Activated CD8-positive, alpha-beta memory T cell treated with anti-CD3 and anti-CD28 coated beads, Interleukin-2, amount 10 ng/mL, durations not matched to agents 7 days and 5 days (primary cell): ENCODE data around the gene FBN2. TPM values are rescaled to one million over a fixed set of nuclear protein-coding genes. Genes with fewer than 3 reads are reported as not detected.

Experiments
- ATAC-seq: fragments of 150-1000 bp; cut with Tn5 transposase; one replicate; pipeline ENCODE4 v1.10.0; 2021; ENCODE audit warnings: moderate library complexity
- CTCF ChIA-PET: fragments of 350-600 bp; sonication (Branson Sonifier 250); formaldehyde crosslinking; loops from one replicate; lab custom pipeline; 2021; ENCODE audit warnings: antibody characterized with exemption; lab: Charles Lee
- DNase-seq: peaks from one replicate; pipeline ENCODE4 v3.0.0-alpha.2; 2020
- H3K27ac Mint-ChIP-seq: one replicate; pipeline ENCODE4 v1.8.0; 2021; ENCODE audit warnings: mild to moderate bottlenecking, mixed read lengths
- H3K27me3 Mint-ChIP-seq: one replicate; pipeline ENCODE4 v1.8.0; 2021; ENCODE audit warnings: mixed read lengths
- H3K36me3 Mint-ChIP-seq: one replicate; pipeline ENCODE4 v1.8.0; 2021; ENCODE audit warnings: mild to moderate bottlenecking, mixed read lengths
- H3K4me1 Mint-ChIP-seq: one replicate; pipeline ENCODE4 v1.8.0; 2021; ENCODE audit warnings: mixed read lengths
- H3K4me3 Mint-ChIP-seq: one replicate; pipeline ENCODE4 v1.8.0; 2021; ENCODE audit warnings: mild to moderate bottlenecking, moderate library complexity, mixed read lengths
- H3K9me3 Mint-ChIP-seq: one replicate; pipeline ENCODE4 v1.8.0; 2022; ENCODE audit warnings: low read depth, mixed read lengths
- total RNA-seq, 2 experiments: library from RNA; stranded (reverse); gene quantifications; one replicate each; pipeline ENCODE4 v1.2.3, GENCODE V29; 2021

The FBN2 gene
- total RNA-seq, 2 experiments from 2014 or later, result not detected

GRCh38 chr5:128317481-128317880, 220.6 kb downstream of the FBN2 start:
- Mint-ChIP-seq H3K4me3 (no peak overlapping the region), H3K4me1 (no peaks in the 10 kb centered on the region), H3K36me3 (no peaks in the 10 kb centered on the region), H3K27ac (no peak overlapping the region), H3K27me3 (no peaks in the 10 kb centered on the region), H3K9me3 (no peaks in the 10 kb centered on the region)
- CTCF ChIA-PET, result no interaction called here
- ATAC-seq (no peak), DNase-seq (no peak)

GRCh38 chr5:128315671-128316070, 222.4 kb downstream of the FBN2 start:
- H3K27ac Mint-ChIP-seq, result no peak overlapping the region
- H3K36me3 Mint-ChIP-seq, result no peaks in the 10 kb centered on the region
- DNase-seq, result no peak
- no peak for ATAC-seq
- H3K4me1 Mint-ChIP-seq, result no peaks in the 10 kb centered on the region
- H3K4me3 Mint-ChIP-seq, result no peak overlapping the region
- H3K9me3 Mint-ChIP-seq, result no peaks in the 10 kb centered on the region
- CTCF ChIA-PET, result no interaction called here
- H3K27me3 Mint-ChIP-seq, result no peaks in the 10 kb centered on the region

DNA sequence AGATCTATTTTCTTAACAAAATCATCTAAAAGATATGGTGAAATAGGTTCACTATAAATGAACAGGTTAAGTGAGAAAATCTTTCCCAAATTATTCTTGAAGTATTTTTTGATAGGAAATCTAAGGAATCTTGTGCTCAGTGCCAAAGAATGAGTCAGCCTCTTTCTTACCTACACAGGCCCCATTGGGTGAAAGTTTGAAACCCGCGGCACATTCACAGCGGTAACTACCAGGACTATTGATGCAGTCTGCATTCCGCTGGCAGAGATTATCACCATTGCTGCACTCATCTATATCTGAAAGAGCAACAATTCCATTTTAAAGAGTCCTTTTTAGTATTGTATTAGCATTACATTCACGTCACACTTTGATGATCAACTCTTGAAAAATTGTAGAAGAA, 232.7 kb downstream of the FBN2 start:
- DNase-seq (no peak), ATAC-seq (no peak)
- Mint-ChIP-seq H3K4me1 (no peaks in the 10 kb centered on the region), H3K36me3 (no peaks in the 10 kb centered on the region), H3K27me3 (no peaks in the 10 kb centered on the region), H3K27ac (no peak overlapping the region), H3K9me3 (no peaks in the 10 kb centered on the region), H3K4me3 (no peak overlapping the region)
- CTCF ChIA-PET, result no interaction called here

DNA sequence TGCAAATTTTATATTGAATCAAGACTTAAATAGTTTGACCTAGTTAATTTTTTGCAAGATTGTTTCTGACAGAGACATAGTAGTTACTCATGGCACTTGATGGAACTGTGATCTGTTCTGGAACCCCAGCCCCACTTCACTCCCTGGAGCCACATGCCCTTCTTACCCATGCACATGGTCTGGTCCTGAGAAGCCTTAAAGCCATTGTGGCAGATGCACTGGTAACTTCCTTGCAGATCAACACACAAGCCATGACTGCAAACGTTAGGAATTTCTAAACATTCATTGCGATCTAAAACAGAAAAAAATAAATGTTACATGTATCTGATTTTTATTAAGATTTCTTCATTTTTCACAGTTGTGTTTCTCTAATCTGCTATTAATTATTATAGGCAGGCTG, 233.3 kb downstream of the FBN2 start:
- Mint-ChIP-seq H3K27ac (no peak overlapping the region), H3K27me3 (no peaks in the 10 kb centered on the region), H3K4me1 (no peaks in the 10 kb centered on the region), H3K36me3 (no peaks in the 10 kb centered on the region), H3K4me3 (no peak overlapping the region), H3K9me3 (no peaks in the 10 kb centered on the region)
- ATAC-seq, result no peak
- CTCF ChIA-PET, result no interaction called here
- DNase-seq, result no peak

DNA sequence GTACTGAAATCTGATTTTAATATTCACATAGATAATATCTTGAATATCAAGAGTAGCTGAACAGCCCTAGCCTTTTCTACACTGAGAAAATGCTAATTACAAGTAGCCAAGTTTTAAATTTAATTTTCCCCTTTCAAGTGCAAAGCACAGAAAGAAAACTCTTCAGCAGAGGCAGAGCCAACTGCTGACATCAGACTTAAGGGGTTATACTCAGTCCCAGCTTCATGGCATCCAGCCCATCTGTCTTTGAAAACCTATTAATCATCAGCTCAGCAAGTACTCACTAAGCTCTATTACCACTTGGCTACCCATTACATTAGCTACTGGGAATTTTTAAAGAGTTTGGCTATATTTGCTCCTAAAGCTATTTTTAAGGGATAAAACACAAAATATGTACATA, 234.0 kb downstream of the FBN2 start:
- DNase-seq, result no peak
- Mint-ChIP-seq H3K4me1 (no peaks in the 10 kb centered on the region), H3K27ac (no peak overlapping the region), H3K4me3 (no peak overlapping the region), H3K36me3 (no peaks in the 10 kb centered on the region), H3K9me3 (no peaks in the 10 kb centered on the region), H3K27me3 (no peaks in the 10 kb centered on the region)
- CTCF ChIA-PET, result no interaction called here
- ATAC-seq, result no peak

DNA sequence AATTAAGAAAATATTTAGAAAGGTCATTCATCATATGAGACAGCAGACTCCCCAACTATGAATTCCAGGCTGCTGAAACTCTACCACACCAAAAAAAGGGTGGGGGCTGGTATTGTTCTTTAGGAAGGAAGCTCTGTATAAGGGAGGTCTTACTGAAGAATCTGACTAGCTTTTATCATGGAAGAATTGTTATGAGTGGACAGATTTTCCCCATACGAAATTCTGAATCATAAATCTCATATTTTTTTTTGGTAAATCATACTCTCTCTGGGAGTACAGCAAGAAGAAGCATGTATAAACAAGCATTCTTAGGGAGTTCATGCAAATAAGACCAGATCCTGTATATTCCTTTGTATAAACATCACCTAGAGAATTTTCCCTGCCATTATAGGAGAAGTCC, 234.5 kb downstream of the FBN2 start:
- H3K4me3 Mint-ChIP-seq, result no peak overlapping the region
- no peaks in the 10 kb centered on the region for H3K9me3 Mint-ChIP-seq
- ATAC-seq (no peak), DNase-seq (no peak)
- CTCF ChIA-PET, result no interaction called here
- no peaks in the 10 kb centered on the region for H3K27me3 Mint-ChIP-seq
- H3K27ac Mint-ChIP-seq, result no peak overlapping the region
- no peaks in the 10 kb centered on the region for H3K4me1 Mint-ChIP-seq
- no peaks in the 10 kb centered on the region for H3K36me3 Mint-ChIP-seq

DNA sequence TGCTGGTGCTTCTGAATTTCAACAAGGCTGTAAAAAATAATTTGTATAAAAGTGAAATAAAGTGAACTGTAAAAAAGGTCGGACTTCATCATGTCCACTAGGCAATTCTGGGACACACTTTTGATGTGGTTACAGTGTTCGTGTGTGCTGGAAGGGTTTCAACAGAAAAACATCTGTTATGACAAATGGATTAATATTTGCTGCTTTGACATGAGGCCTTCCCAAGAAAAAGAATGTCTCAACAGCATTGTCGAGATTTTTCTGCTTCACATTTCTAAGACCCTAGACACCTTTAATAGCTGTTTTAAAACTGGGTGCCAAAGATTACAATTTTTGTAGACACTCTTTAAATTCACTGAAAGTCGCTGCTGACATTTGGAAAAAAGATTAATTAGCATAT, 237.9 kb downstream of the FBN2 start:
- DNase-seq, result no peak
- H3K9me3 Mint-ChIP-seq, result no peaks in the 10 kb centered on the region
- H3K36me3 Mint-ChIP-seq, result no peaks in the 10 kb centered on the region
- H3K4me3 Mint-ChIP-seq, result no peak overlapping the region
- CTCF ChIA-PET, result no interaction called here
- no peak overlapping the region for H3K27ac Mint-ChIP-seq
- no peaks in the 10 kb centered on the region for H3K4me1 Mint-ChIP-seq
- no peak for ATAC-seq
- H3K27me3 Mint-ChIP-seq, result no peaks in the 10 kb centered on the region

DNA sequence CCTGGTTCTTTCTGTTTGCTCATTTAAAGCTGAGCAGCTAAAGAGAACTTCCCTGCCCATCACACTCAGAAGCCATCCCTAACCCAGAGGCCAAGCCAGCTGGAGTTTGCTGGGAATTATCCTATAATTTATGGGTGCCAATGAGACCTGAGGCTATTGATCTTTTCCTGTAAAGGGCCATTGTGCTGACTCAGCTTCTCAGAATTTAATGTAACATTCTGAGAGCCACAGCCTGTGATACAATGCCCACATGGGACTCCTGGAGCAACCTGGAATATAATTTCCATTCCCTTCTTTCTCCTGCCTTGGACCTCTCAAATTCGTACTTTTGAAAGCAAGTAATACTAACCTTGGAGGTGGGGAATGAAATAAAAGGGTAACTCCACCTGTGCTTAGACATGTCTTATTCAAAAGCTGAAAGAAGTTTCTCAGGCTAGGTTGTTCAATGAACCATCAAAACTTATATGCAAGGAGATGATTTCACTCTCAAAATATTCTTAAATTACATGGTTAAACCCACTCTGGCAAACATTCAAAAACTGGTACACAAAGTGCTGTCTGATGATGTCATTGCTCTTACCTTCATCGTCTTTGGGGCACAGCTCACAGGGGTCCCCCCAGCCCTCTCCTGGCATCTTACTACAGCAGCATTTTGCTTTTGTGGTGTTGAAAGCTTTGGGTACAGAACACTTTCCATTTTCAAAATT, 247.7 kb downstream of the FBN2 start:
- no peak overlapping the region for H3K4me3 Mint-ChIP-seq
- H3K36me3 Mint-ChIP-seq, result no peaks in the 10 kb centered on the region
- no peaks in the 10 kb centered on the region for H3K27me3 Mint-ChIP-seq
- no peaks in the 10 kb centered on the region for H3K4me1 Mint-ChIP-seq
- DNase-seq, result no peak
- no peaks in the 10 kb centered on the region for H3K9me3 Mint-ChIP-seq
- CTCF ChIA-PET, result no interaction called here
- no peak for ATAC-seq
- no peak overlapping the region for H3K27ac Mint-ChIP-seq

DNA sequence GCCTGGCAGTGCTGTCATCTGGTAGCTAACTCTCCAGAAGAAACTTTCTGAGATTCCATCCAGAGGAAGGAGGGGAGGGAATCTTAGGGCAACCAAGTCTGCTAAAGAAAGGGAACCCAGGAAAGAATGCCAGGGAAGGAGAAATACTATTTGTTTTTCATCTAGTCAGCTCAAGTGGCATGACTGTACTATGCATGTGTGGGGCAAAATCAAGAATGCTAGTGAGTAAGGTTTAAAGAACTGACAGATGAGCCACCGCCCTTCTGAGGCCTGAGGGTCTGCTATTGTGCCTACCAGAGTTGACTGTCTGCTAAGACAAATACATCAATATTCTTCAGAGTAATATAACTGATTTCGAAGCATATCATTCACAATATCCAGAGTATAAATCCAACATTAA, 250.3 kb downstream of the FBN2 start:
- Mint-ChIP-seq H3K4me3 (no peak overlapping the region), H3K27me3 (no peaks in the 10 kb centered on the region), H3K36me3 (no peaks in the 10 kb centered on the region), H3K27ac (no peak overlapping the region), H3K4me1 (no peaks in the 10 kb centered on the region), H3K9me3 (no peaks in the 10 kb centered on the region)
- ATAC-seq (no peak), DNase-seq (no peak)
- CTCF ChIA-PET, result no interaction called here

GRCh38 chr5:128284236-128284635, 253.8 kb downstream of the FBN2 start:
- Mint-ChIP-seq H3K4me1 (no peaks in the 10 kb centered on the region), H3K9me3 (no peaks in the 10 kb centered on the region), H3K36me3 (no peaks in the 10 kb centered on the region), H3K27me3 (no peaks in the 10 kb centered on the region), H3K4me3 (no peak overlapping the region), H3K27ac (no peak overlapping the region)
- no peak for DNase-seq
- no peak for ATAC-seq
- CTCF ChIA-PET, result no interaction called here

DNA sequence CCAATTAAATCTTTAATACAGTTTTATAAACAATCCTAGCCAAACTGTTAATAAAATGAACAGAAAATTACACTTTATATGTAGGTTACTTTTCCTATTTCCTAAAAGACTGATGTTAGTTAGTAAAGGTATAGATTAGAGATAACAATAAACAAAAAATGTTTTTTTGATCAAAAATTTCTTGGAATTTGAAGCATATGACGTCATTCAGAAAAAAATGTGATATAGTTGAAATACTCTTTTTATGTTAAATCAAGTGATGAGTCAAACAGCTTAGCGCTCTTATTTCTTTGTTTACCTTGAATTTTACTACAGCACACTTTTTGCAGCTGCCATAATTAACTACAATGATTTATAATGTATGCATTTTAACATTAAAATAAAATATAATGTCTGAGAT, 258.7 kb downstream of the FBN2 start:
- ATAC-seq (no peak), DNase-seq (no peak)
- Mint-ChIP-seq H3K27me3 (no peaks in the 10 kb centered on the region), H3K36me3 (no peaks in the 10 kb centered on the region), H3K9me3 (no peaks in the 10 kb centered on the region), H3K4me3 (no peak overlapping the region), H3K27ac (no peak overlapping the region), H3K4me1 (no peaks in the 10 kb centered on the region)
- CTCF ChIA-PET, result no interaction called here

DNA sequence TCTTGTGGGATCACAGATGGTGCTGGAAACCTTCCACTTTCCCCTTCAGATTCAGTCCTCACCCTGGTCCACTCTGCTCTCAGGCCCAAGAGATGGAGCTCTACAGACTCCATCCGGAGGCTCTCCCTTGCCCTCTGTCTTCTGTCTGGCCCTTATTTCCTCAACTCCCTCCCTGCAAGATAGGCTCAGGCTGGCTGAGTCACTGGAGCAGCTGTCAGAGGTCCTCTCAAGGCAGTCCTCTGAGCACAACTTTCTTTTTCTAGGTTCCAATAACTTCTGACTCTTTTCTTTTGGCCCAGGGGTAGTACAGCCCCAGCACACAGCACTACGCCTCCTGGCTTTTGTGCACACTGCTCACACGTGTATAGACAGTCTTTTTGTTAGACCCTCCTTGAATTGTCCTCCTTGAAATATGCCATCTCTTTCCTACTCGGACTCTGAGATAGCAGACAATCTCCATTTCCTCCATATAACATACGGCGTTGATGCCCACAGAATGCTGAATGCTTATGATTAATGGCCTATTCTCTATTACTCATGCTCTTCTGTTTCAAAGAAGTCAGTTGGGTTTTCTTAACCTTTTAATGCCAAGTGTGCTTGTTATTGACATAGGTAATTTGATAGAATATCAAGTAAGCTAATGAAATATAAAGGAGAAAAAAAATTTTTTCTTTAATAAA, 261.4 kb downstream of the FBN2 start:
- DNase-seq (no peak), ATAC-seq (no peak)
- H3K36me3 Mint-ChIP-seq, result no peaks in the 10 kb centered on the region
- CTCF ChIA-PET, result no interaction called here
- no peaks in the 10 kb centered on the region for H3K4me1 Mint-ChIP-seq
- H3K9me3 Mint-ChIP-seq, result no peaks in the 10 kb centered on the region
- no peak overlapping the region for H3K4me3 Mint-ChIP-seq
- H3K27ac Mint-ChIP-seq, result no peak overlapping the region
- no peaks in the 10 kb centered on the region for H3K27me3 Mint-ChIP-seq

- no peak overlapping the region for H3K4me3 Mint-ChIP-seq
- CTCF ChIA-PET, result no interaction called here
- no peaks in the 10 kb centered on the region for H3K9me3 Mint-ChIP-seq
These were observed 263.6 kb downstream of the FBN2 start for GRCh38 chr5:128274441-128274840.

GRCh38 chr5:128273736-128274135, 264.3 kb downstream of the FBN2 start:
- DNase-seq (no peak), ATAC-seq (no peak)
- Mint-ChIP-seq H3K4me1 (no peaks in the 10 kb centered on the region), H3K36me3 (no peaks in the 10 kb centered on the region), H3K4me3 (no peak overlapping the region), H3K27me3 (no peaks in the 10 kb centered on the region), H3K27ac (no peak overlapping the region), H3K9me3 (no peaks in the 10 kb centered on the region)
- CTCF ChIA-PET, result no interaction called here

More at GRCh38 chr5:128274441-128274840, 263.6 kb downstream of the FBN2 start:
- no peak for ATAC-seq
- no peaks in the 10 kb centered on the region for H3K27me3 Mint-ChIP-seq
- H3K27ac Mint-ChIP-seq, result no peak overlapping the region
- no peaks in the 10 kb centered on the region for H3K36me3 Mint-ChIP-seq
- H3K4me1 Mint-ChIP-seq, result no peaks in the 10 kb centered on the region
- no peak for DNase-seq
